Thyroid gland (tissue), 4 donors: ENCODE measurements around the gene APCDD1L. TPM values are rescaled to one million over a fixed set of nuclear protein-coding genes. Genes with fewer than 3 reads are reported as not detected.

Experiments
- DNase-seq, 2 donors: peaks; one replicate each; pipeline ENCODE4 v3.0.0-alpha.2; 2019
- H3K27ac ChIP-seq, 3 donors: fragments of 200-600 bp; sonication (generic); 1 replicate in 2 of 3; 2 replicates in 1 of 3; pipeline ENCODE4 v1.5.1; 2016 to 2019; ENCODE audit warnings: mild to moderate bottlenecking in 1 of 3, moderate library complexity in 1 of 3
- H3K27me3 ChIP-seq: fragments of 200-600 bp; sonication (generic); one replicate; pipeline ENCODE4 v1.5.1; 2019
- H3K36me3 ChIP-seq, 2 donors: fragments of 200-600 bp; sonication (generic); one replicate each; pipeline ENCODE4 v1.5.1; 2016 to 2019
- H3K4me1 ChIP-seq, 2 donors: fragments of 200-600 bp; sonication (generic); one replicate each; pipeline ENCODE4 v1.5.1; 2017 to 2019
- H3K4me3 ChIP-seq, 3 donors: fragments of 200-600 bp; sonication (generic); replicated peaks in 1 of 3; 1 replicate in 2 of 3; 2 replicates in 1 of 3; pipeline ENCODE4 v1.5.1; 2016; ENCODE audit warnings: mild to moderate bottlenecking in 1 of 3
- H3K9me3 ChIP-seq: fragments of 200-600 bp; sonication (generic); one replicate; pipeline ENCODE4 v1.5.1; 2017
- CTCF ChIP-seq, 6 experiments: fragments of 200-600 bp in 3 of 6; fragments of 450-650 bp in 3 of 6; sonication (generic) in 3 of 6; IDR thresholded peaks; one replicate each; pipeline ENCODE4 v1.5.1; 2016 to 2019; ENCODE audit warnings: antibody characterized with exemption in 6 of 6, mild to moderate bottlenecking in 2 of 6, inconsistent platforms in 1 of 6, moderate library complexity in 1 of 6
- POLR2A ChIP-seq, 2 donors: fragments of 450-650 bp; IDR thresholded peaks; one replicate each; pipeline ENCODE4 v1.6.1; 2017; ENCODE audit warnings: antibody characterized with exemption in 2 of 2, mild to moderate bottlenecking in 2 of 2, moderate library complexity in 1 of 2
- WGBS, 2 donors: methylation state at CpG; one replicate each; pipeline ENCODE4 v1.1.5; 2017; 5-methylcytosine and 5-hydroxymethylcytosine counted together
- intact Hi-C: fragments of 100-400 bp; cut with DNase I; formaldehyde crosslinking; loops from one replicate; pipeline ENCODE4 v1.15.1; 2023
- total RNA-seq, 4 donors: library from RNA; depleted of rRNA; stranded (reverse); fragments of >200 nt; gene quantifications; one replicate each; pipeline ENCODE4 v1.2.3, GENCODE V29; 2016

APCDD1L gene
- total RNA-seq, 4 donors from 2014 or later, result 0.11 TPM; not detected in 3

- TF ChIP-seq CTCF (IDR thresholded peaks at IDR 0.05) (no peak), POLR2A (IDR thresholded peaks at IDR 0.05) (no peak)
- intact Hi-C loops, result no loop called here
- no peak overlapping the region for H3K4me3 ChIP-seq
- no peaks in the 10 kb centered on the region for H3K36me3 ChIP-seq
- no peaks in the 10 kb centered on the region for H3K4me1 ChIP-seq
- no peaks in the 10 kb centered on the region for H3K27me3 ChIP-seq
- no peaks in the 10 kb centered on the region for H3K9me3 ChIP-seq
- DNase-seq, result no peak
- no peak overlapping the region for H3K27ac ChIP-seq
- 97% methylated on average over 1 of the region's 1 CpG for WGBS, 2 donors
Observed at GRCh38 chr20:58528412-58528811, 13.2 kb upstream of the APCDD1L start.

- Histone ChIP-seq H3K4me1 (no peaks in the 10 kb centered on the region), H3K27me3 (no peaks in the 10 kb centered on the region), H3K36me3 (no peaks in the 10 kb centered on the region), H3K27ac (no peak overlapping the region), H3K9me3 (no peaks in the 10 kb centered on the region), H3K4me3 (no peak overlapping the region)
- TF ChIP-seq CTCF (IDR thresholded peaks at IDR 0.05), result no peak
- TF ChIP-seq POLR2A (IDR thresholded peaks at IDR 0.05), result no peak
- intact Hi-C loops, result no loop called here
- WGBS, 2 donors, result 75 to 95% methylated on average over 3 of the region's 3 CpGs
- DNase-seq, result no peak
Observed at GRCh38 chr20:58526411-58526810, 11.2 kb upstream of the APCDD1L start.

GRCh38 chr20:58524814-58525213, 9.6 kb upstream of the APCDD1L start:
- Histone ChIP-seq H3K36me3 (no peaks in the 10 kb centered on the region), H3K27ac (no peak overlapping the region), H3K9me3 (no peaks in the 10 kb centered on the region), H3K4me3 (no peak overlapping the region), H3K4me1 (no peaks in the 10 kb centered on the region), H3K27me3 (no peaks in the 10 kb centered on the region)
- 79 to 81% methylated on average over 7 of the region's 7 CpGs for WGBS, 2 donors
- DNase-seq, result no peak
- TF ChIP-seq CTCF (IDR thresholded peaks at IDR 0.05), result no peak
- TF ChIP-seq POLR2A (IDR thresholded peaks at IDR 0.05), result no peak
- intact Hi-C loops, result no loop called here

DNA sequence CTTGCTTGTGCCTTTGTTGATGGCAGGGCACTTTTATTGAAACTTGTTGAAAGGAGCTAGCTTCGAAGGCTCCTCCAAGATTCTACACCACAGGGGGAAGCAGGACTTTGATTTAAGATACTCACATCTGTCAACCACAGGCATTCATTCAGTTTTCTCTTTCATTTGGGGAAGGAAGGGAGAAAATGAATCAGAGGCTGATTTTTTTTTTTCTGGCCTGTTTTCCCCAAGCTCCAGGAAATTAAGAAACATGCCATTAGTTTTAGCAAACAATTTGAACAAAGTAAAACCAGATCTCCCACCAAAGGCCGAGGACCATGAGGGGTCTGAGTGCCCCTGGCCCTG, 8.7 kb upstream of the APCDD1L start:
- no peak overlapping the region for H3K4me3 ChIP-seq
- no peaks in the 10 kb centered on the region for H3K36me3 ChIP-seq
- H3K4me1 ChIP-seq, result no peaks in the 10 kb centered on the region
- H3K27ac ChIP-seq, result no peak overlapping the region
- H3K9me3 ChIP-seq, result no peaks in the 10 kb centered on the region
- no peak for DNase-seq
- 50 to 64% methylated on average over 2 of the region's 2 CpGs for WGBS, 2 donors
- no peak for TF ChIP-seq CTCF (IDR thresholded peaks at IDR 0.05)
- TF ChIP-seq POLR2A (IDR thresholded peaks at IDR 0.05), result no peak
- no peaks in the 10 kb centered on the region for H3K27me3 ChIP-seq
- intact Hi-C loops, result no loop called here

GRCh38 chr20:58523072-58523970, 8.1 kb upstream of the APCDD1L start:
- Histone ChIP-seq H3K27me3 (no peaks in the 10 kb centered on the region), H3K9me3 (no peaks in the 10 kb centered on the region), H3K4me3 (no peak overlapping the region), H3K4me1 (no peaks in the 10 kb centered on the region), H3K27ac (no peak overlapping the region), H3K36me3 (no peaks in the 10 kb centered on the region)
- no peak for TF ChIP-seq POLR2A (IDR thresholded peaks at IDR 0.05)
- no peak for TF ChIP-seq CTCF (IDR thresholded peaks at IDR 0.05)
- no peak for DNase-seq
- 49 to 55% methylated on average over 18 to 19 of the region's 19 CpGs for WGBS, 2 donors
- intact Hi-C loops, result no loop called here
